ENCODE measurements around the gene PPIE. TPM values are rescaled to one million over a fixed set of nuclear protein-coding genes. Genes with fewer than 3 reads are reported as not detected.

Gene PPIE
- 10 to 100 TPM; 22.6 to 23.4 TPM for total RNA-seq

- H3K9me3 ChIP-seq: no peaks in the 10 kb centered on the region
Measured at GRCh38 chr1:39738622-39739366, at the start of gene PPIE. Gene PPIE (plus strand): TSS chr1:39738882. CDS start chr1:39738901, 19 bp downstream.

GRCh38 chr1:39689214-39689613, 49.5 kb upstream of the PPIE start:
- TF ChIP-seq CTCF (IDR thresholded peaks at IDR 0.05): no peak
- H3K4me3 ChIP-seq: no peak overlapping the region
- H3K4me1 ChIP-seq: peaks cover 0 to 20% of the 10 kb centered on the region in 2 donors
- no peaks in the 10 kb centered on the region for H3K9me3 ChIP-seq
- no peaks in the 10 kb centered on the region for H3K36me3 ChIP-seq
- no peak overlapping the region for H3K27ac ChIP-seq
- peaks cover 0 to 11% of the 10 kb centered on the region in 2 donors for H3K27me3 ChIP-seq
- DNase-seq (ENCODE audit: low spot score): no peak

More at GRCh38 chr1:39738622-39739366, at the start of gene PPIE:
- TF ChIP-seq CTCF (IDR thresholded peaks at IDR 0.05): no peak
- Histone ChIP-seq H3K27ac (peak within 1 kb of the TSS; percentile 59 to 77), H3K27me3 (no peaks in the 10 kb centered on the region), H3K4me3 (peak within 1 kb of the TSS; percentile 75 to 85), H3K4me1 (peaks cover 0 to 22% of the 10 kb centered on the region in 2 donors), H3K36me3 (peaks cover 31% of the 10 kb centered on the region)
- peak; percentile 90 for DNase-seq (ENCODE audit: low spot score)

DNA sequence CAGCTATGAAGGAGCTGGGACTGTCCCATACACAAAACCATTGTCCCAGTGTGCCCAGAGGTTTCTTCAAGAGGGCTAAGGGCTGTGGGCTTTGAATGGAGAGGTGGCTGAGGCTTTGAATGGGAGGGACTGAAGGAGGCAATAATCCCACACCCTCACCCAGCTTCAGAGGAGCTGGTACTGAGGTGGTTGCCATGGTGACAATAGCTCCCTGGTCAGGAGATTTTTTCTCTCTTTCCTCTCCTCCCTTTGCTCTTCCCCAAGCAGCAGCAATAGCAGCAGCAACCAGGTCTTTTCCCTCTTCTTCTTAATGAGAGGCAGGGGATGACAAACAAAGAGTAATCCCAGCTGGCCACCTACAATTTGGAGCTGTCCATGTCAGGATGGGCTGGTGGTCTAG, 49.0 kb upstream of the PPIE start:
- no peak for TF ChIP-seq CTCF (IDR thresholded peaks at IDR 0.05)
- no peak for DNase-seq (ENCODE audit: low spot score)
- no peaks in the 10 kb centered on the region for H3K9me3 ChIP-seq
- H3K4me1 ChIP-seq: peaks cover 0 to 20% of the 10 kb centered on the region in 2 donors
- no peak overlapping the region for H3K4me3 ChIP-seq
- H3K27ac ChIP-seq: no peak overlapping the region
- no peaks in the 10 kb centered on the region for H3K36me3 ChIP-seq
- peaks cover 0 to 11% of the 10 kb centered on the region in 2 donors for H3K27me3 ChIP-seq

DNA sequence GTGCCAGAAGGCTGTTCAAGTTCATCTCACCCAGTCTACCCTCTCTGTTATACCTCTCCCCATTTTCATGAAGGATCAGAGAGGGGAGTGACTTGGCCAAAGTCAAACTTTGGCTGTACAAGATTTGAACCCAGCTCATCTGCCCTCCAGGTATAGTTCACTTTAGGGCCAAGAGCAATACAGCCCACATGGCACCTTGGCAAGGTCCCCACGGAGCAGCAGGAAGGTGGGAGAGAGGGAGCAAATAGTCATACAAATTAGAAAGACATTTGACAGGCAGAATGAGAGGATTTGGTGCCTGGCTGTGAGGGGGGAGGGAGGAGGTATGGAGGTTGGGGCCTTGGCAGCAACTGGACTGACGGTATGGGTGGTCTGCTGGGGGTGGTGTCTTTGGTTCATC, 48.5 kb upstream of the PPIE start:
- peaks cover 0 to 11% of the 10 kb centered on the region in 2 donors for H3K27me3 ChIP-seq
- DNase-seq (ENCODE audit: low spot score): no peak
- no peak overlapping the region for H3K4me3 ChIP-seq
- H3K9me3 ChIP-seq: no peaks in the 10 kb centered on the region
- H3K4me1 ChIP-seq: peaks cover 0 to 20% of the 10 kb centered on the region in 2 donors
- no peak overlapping the region for H3K27ac ChIP-seq
- H3K36me3 ChIP-seq: no peaks in the 10 kb centered on the region
- TF ChIP-seq CTCF (IDR thresholded peaks at IDR 0.05): no peak

DNA sequence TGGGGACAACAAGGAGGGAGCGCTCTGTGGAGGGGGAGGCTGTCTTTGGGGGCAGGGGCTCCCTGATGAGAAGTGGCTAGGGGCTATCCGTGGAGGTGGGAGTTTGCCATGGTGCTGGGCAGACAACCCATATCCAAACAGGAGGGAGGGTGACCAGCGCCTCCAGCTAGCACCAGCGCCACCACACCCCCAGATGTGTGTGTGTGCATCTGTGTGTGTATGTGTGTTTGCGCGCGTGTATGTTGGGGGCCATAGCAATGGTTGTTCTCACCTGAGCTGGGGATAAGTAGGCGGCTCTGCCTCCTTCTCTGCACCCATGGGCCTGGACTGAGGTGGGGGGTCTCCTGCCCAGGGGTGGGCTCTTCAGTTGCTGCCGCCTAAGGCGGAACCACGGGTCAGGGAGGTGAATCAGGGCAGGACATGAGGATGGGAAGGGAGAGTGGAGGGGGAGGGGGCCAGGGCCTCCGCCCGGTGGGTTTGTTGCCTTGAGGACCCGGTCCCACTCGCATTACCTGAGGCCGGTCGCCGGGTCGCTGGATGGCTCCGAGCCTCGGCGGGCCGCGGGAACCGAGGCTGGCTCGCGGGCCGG, 47.8 kb upstream of the PPIE start:
- H3K9me3 ChIP-seq: no peaks in the 10 kb centered on the region
- H3K27ac ChIP-seq: no peak overlapping the region
- H3K4me1 ChIP-seq: peaks cover 0 to 20% of the 10 kb centered on the region in 2 donors
- H3K36me3 ChIP-seq: no peaks in the 10 kb centered on the region
- peak overlapping the region; percentile 26 to 42 for H3K4me3 ChIP-seq
- no peak for DNase-seq (ENCODE audit: low spot score)
- no peak for TF ChIP-seq CTCF (IDR thresholded peaks at IDR 0.05)
- H3K27me3 ChIP-seq: peaks cover 0 to 11% of the 10 kb centered on the region in 2 donors
